Measurements from ENCODE around the gene KCNIP4. TPM values are rescaled to one million over a fixed set of nuclear protein-coding genes. Genes with fewer than 3 reads are reported as not detected.

Gene KCNIP4
- total and polyA plus RNA-seq, 2 of the 8 experiments (the other 6 are each of a cell fraction or from before 2014, with no cell fraction given), result 0.06 TPM; not detected in 1

DNA sequence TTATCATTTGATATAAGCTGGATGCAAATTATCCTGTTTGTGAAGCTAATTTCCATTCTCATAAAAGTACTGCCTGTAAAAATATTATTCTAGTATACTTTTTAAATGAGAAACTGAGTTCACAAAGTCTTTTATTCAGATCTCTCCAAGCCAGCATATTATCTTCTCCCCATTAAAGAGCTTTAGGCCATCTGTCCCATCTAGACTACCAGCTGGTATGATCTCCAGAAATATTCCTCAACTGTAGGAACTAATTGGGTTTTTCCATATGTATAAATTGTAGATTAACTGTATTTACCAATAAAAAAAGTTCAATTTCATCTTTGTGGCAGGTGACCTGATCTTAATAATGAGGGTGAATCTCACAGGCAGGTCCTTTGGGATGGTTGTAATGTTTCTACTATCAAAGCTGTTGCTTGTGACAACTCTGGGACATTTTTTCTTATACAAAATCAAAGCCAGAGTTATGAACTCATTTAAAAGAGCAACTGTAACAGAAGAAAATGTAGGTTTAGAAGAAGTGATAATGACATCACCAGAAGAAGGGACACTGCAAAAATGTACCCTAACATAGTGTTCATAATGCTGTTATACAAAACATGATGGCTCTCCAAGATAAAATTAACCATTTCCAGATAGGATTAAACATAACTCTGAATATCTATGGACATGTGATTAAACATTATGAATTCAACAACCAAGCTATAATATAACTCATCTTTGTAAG lies 132.8 kb downstream of the KCNIP4 start:
- no peaks in the 10 kb centered on the region for H3K4me1 ChIP-seq (replicated peaks in 1 of 4; ENCODE audit: control insufficient read depth in 3 of 4, insufficient read depth in 4 of 4, low read length in 3 of 4)
- no peaks in the 10 kb centered on the region for H3K79me2 ChIP-seq (ENCODE audit: control insufficient read depth in 1 of 2, insufficient read depth in 2 of 2, low read length in 2 of 2)
- no peak overlapping the region for H3K4me2 ChIP-seq (ENCODE audit: insufficient read depth in 1 of 2, low read depth in 2 of 2, low read length in 2 of 2)
- ChIA-PET POLR2A (ENCODE audit: partially characterized antibody) (no interaction called here), CTCF (ENCODE audit: partially characterized antibody) (interaction anchor here (0.7 to 1.5 kb wide), 4 partner anchors 23 to 314 kb away, joined by 3 to 6 read pairs (median 4); no protein-coding TSS in a partner anchor)
- H3K79me1 ChIP-seq (ENCODE audit: low read depth, low read length), result no peaks in the 10 kb centered on the region
- no peak overlapping the region for H3K4ac ChIP-seq (replicated peaks; ENCODE audit: insufficient read length, low read depth, low read length)
- no peak overlapping the region for H3K27ac ChIP-seq (ENCODE audit: low read depth, low read length)
- no peak for FAIRE-seq
- no peak overlapping the region for H2BK20ac ChIP-seq (ENCODE audit: low read length)
- H3K18ac ChIP-seq (ENCODE audit: extremely low read depth, low read length), result no peak overlapping the region
- H3K23ac ChIP-seq (ENCODE audit: insufficient read length), result no peak overlapping the region
- no peak overlapping the region for H3K4me3 ChIP-seq (ENCODE audit: extremely low read depth in 1 of 4, insufficient read depth in 2 of 4, low read depth in 3 of 4, low read length in 4 of 4)
- H2BK15ac ChIP-seq (ENCODE audit: low read length), result no peak overlapping the region
- no peak overlapping the region for H2BK12ac ChIP-seq (ENCODE audit: low read depth, low read length)
- no peak overlapping the region for H3K14ac ChIP-seq (ENCODE audit: insufficient read length)
- H3K56ac ChIP-seq (replicated peaks; ENCODE audit: insufficient read length, low read depth, low read length), result no peak overlapping the region
- no peaks in the 10 kb centered on the region; a peak in 1 of 8 replicates for H3K36me3 ChIP-seq (ENCODE audit: control insufficient read depth in 2 of 4, insufficient read depth in 4 of 4, low read length in 3 of 4)
- H2AFZ ChIP-seq (ENCODE audit: low read length), result no peak overlapping the region
- no peak overlapping the region for H4K5ac ChIP-seq (ENCODE audit: insufficient read length, low read depth, low read length)
- no peak overlapping the region for H2BK5ac ChIP-seq (ENCODE audit: low read depth, low read length)
- H2BK120ac ChIP-seq (replicated peaks; ENCODE audit: low read depth, low read length), result no peak overlapping the region
- H4K20me1 ChIP-seq (replicated peaks in 1 of 2; ENCODE audit: control insufficient read depth in 1 of 2, insufficient read depth in 2 of 2, low read length in 2 of 2), result no peaks in the 10 kb centered on the region
- H3K23me2 ChIP-seq (ENCODE audit: low read depth, low read length), result no peaks in the 10 kb centered on the region
- no peak overlapping the region for H3K9ac ChIP-seq (replicated peaks in 1 of 4; ENCODE audit: extremely low read depth in 1 of 4, low read depth in 3 of 4, low read length in 3 of 4)
- H3K27me3 ChIP-seq (replicated peaks in 1 of 4; ENCODE audit: control insufficient read depth in 3 of 4, extremely low read depth in 1 of 4, insufficient read depth in 3 of 4, low read length in 3 of 4), result no peaks in the 10 kb centered on the region
- no peak overlapping the region for H2AK5ac ChIP-seq (ENCODE audit: low read depth, low read length)
- no peak overlapping the region for H4K8ac ChIP-seq (ENCODE audit: extremely low read depth, insufficient read depth, low read length)
- no peak for DNase-seq (ENCODE audit: low read depth in 1 of 2, low spot score in 2 of 2)
- no peak overlapping the region for H4K91ac ChIP-seq (replicated peaks; ENCODE audit: insufficient read length, low read length)
- H3K9me3 ChIP-seq (ENCODE audit: insufficient read depth in 2 of 2, low read depth in 1 of 2, low read length in 1 of 2), result peaks cover 8 to 11% of the 10 kb centered on the region in 2 experiments; a peak in 1 of 4 replicates
- TF ChIP-seq CREB1 (IDR thresholded peaks at IDR 0.05) (no peak), ZNF274 (IDR thresholded peaks at IDR 0.05; ENCODE audit: borderline replicate concordance, extremely low read depth, low read length) (no peak), SUZ12 (IDR thresholded peaks at IDR 0.05; ENCODE audit: low read length) (no peak), TAF1 (IDR thresholded peaks at IDR 0.05; ENCODE audit: low read depth, low read length) (no peak), CBX8 (IDR thresholded peaks at IDR 0.05; ENCODE audit: borderline replicate concordance, low read depth, low read length) (no peak), GTF2F1 (IDR thresholded peaks at IDR 0.05; ENCODE audit: borderline replicate concordance, low read depth, low read length) (no peak), MAFK (IDR thresholded peaks at IDR 0.05; ENCODE audit: low read depth, low read length) (no peak), YY1 (IDR thresholded peaks at IDR 0.05; ENCODE audit: low read depth, low read length) (no peak)
- TF ChIP-seq, protein P1, sequence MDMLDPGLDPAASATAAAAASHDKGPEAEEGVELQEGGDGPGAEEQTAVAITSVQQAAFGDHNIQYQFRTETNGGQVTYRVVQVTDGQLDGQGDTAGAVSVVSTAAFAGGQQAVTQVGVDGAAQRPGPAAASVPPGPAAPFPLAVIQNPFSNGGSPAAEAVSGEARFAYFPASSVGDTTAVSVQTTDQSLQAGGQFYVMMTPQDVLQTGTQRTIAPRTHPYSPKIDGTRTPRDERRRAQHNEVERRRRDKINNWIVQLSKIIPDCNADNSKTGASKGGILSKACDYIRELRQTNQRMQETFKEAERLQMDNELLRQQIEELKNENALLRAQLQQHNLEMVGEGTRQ (IDR thresholded peaks at IDR 0.05; ENCODE audit: low read length), result no peak

All from H1 (cell line).